ENCODE measurements around the gene TBRG1. TPM values are rescaled to one million over a fixed set of nuclear protein-coding genes. Genes with fewer than 3 reads are reported as not detected.

TBRG1 gene
- total RNA-seq, 2 experiments from 2014 or later, result 30.0 to 34.0 TPM

GRCh38 chr11:124635932-124636331, 13.3 kb downstream of the TBRG1 start:
- intact Hi-C loops (cut with micrococcal nuclease; ENCODE audit: unreplicated experiment), result no loop called here
- no peak for DNase-seq (ENCODE audit: low spot score)
- H3K9me2 ChIP-seq (ENCODE audit: insufficient read depth, low read length), result no peaks in the 10 kb centered on the region
- POLR2A ChIA-PET, result interaction anchor here (0.6 kb wide), 2 partner anchors 15 to 292 kb away, joined by 3 read pairs; no protein-coding TSS in a partner anchor
- H3K9me3 ChIP-seq (ENCODE audit: low read length), result no peaks in the 10 kb centered on the region
- H3K27ac ChIP-seq (ENCODE audit: low read depth, low read length, poor library complexity, severe bottlenecking), result no peak overlapping the region
- H3K4me1 ChIP-seq (ENCODE audit: insufficient read depth, low read length, poor library complexity, severe bottlenecking), result no peaks in the 10 kb centered on the region
- H4K20me1 ChIP-seq (ENCODE audit: insufficient read depth, low read length), result no peaks in the 10 kb centered on the region
- TSS peak; percentile 67 for BruUV-seq (replicated peaks)
- no peak overlapping the region for H2AFZ ChIP-seq (ENCODE audit: low read length)
- no peak overlapping the region for H3K4me3 ChIP-seq (ENCODE audit: low read depth, low read length, poor library complexity, severe bottlenecking)
- no peak for TF ChIP-seq EZH2phosphoT487 (IDR thresholded peaks at IDR 0.05; ENCODE audit: borderline replicate concordance, low read depth, low read length)
- TF ChIP-seq CTCF (conservative IDR thresholded peaks at IDR 0.05; ENCODE audit: low read length), result no peak
- no peaks in the 10 kb centered on the region for H3K79me2 ChIP-seq (ENCODE audit: insufficient read depth, low read depth, low read length)
- H3K4me2 ChIP-seq (ENCODE audit: low read length), result no peak overlapping the region
- CTCF ChIA-PET (ENCODE audit: unreplicated experiment), result no interaction called here
- peaks cover 91% of the 10 kb centered on the region for H3K36me3 ChIP-seq (ENCODE audit: insufficient read depth, low read length)

DNA sequence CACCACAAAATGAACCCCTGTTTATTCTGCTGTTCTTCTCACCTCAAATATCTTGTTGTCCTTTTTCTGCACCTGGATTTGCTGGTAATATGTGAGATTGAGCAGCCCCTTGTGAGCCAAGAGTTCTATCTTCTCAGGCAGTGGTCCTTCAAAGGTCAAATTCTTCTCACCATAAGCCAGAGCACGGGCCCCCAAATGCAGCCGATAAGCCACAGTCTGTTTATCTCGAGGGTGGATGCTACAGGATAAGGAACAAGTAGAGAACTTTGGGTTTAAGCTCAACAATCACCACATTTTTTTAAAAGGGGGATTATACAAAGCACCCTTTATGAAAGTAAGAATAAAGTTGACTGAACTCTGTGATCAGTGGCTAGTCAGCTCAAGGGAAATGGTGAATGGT, 15.8 kb downstream of the TBRG1 start:
- Histone ChIP-seq H3K9me2 (ENCODE audit: insufficient read depth, low read length) (no peaks in the 10 kb centered on the region), H3K79me2 (ENCODE audit: insufficient read depth, low read depth, low read length) (no peaks in the 10 kb centered on the region), H3K4me1 (ENCODE audit: insufficient read depth, low read length, poor library complexity, severe bottlenecking) (no peaks in the 10 kb centered on the region), H3K4me2 (ENCODE audit: low read length) (no peak overlapping the region), H3K4me3 (ENCODE audit: low read depth, low read length, poor library complexity, severe bottlenecking) (no peak overlapping the region), H3K9me3 (ENCODE audit: low read length) (no peaks in the 10 kb centered on the region), H3K27ac (ENCODE audit: low read depth, low read length, poor library complexity, severe bottlenecking) (no peak overlapping the region), H4K20me1 (ENCODE audit: insufficient read depth, low read length) (no peaks in the 10 kb centered on the region), H2AFZ (ENCODE audit: low read length) (no peak overlapping the region), H3K36me3 (ENCODE audit: insufficient read depth, low read length) (peaks cover 65% of the 10 kb centered on the region)
- TF ChIP-seq EZH2phosphoT487 (IDR thresholded peaks at IDR 0.05; ENCODE audit: borderline replicate concordance, low read depth, low read length) (no peak), CTCF (conservative IDR thresholded peaks at IDR 0.05; ENCODE audit: low read length) (no peak)
- no TSS peak for BruUV-seq (replicated peaks)
- ChIA-PET POLR2A (interaction anchor here (1.0 to 2.1 kb wide), 2 partner anchors 13 kb away, joined by 4 to 6 read pairs; no protein-coding TSS in a partner anchor), CTCF (ENCODE audit: unreplicated experiment) (no interaction called here)
- DNase-seq (ENCODE audit: low spot score), result no peak
- intact Hi-C loops (cut with micrococcal nuclease; ENCODE audit: unreplicated experiment), result no loop called here

DNA sequence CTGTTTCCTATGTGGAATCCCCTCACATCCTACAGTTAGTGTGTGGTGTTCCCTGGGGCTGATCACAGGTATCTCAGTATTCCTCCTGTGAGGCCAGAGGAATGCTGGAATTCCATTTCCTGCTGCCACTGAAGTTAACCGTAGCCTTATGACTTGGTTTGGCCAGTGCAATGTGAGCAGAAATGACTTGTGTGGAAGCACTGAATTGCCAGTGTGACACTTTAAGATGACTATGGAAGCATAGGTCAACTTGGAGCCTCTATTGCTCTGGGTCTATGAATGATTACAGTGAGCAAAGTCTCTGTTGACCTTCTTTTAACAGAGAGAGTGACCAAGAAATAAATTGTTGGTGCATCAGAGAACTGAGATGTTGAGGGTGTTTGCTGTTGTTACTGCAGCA, 16.5 kb downstream of the TBRG1 start:
- intact Hi-C loops (cut with micrococcal nuclease; ENCODE audit: unreplicated experiment), result no loop called here
- H3K79me2 ChIP-seq (ENCODE audit: insufficient read depth, low read depth, low read length), result no peaks in the 10 kb centered on the region
- no peaks in the 10 kb centered on the region for H3K4me1 ChIP-seq (ENCODE audit: insufficient read depth, low read length, poor library complexity, severe bottlenecking)
- no peaks in the 10 kb centered on the region for H3K9me3 ChIP-seq (ENCODE audit: low read length)
- H3K4me3 ChIP-seq (ENCODE audit: low read depth, low read length, poor library complexity, severe bottlenecking), result no peak overlapping the region
- ChIA-PET CTCF (ENCODE audit: unreplicated experiment) (no interaction called here), POLR2A (interaction anchor here (2.1 kb wide), 1 partner anchor 13 kb away, joined by 6 read pairs; no protein-coding TSS in a partner anchor)
- no peak for DNase-seq (ENCODE audit: low spot score)
- no peaks in the 10 kb centered on the region for H3K9me2 ChIP-seq (ENCODE audit: insufficient read depth, low read length)
- H4K20me1 ChIP-seq (ENCODE audit: insufficient read depth, low read length), result no peaks in the 10 kb centered on the region
- no peak overlapping the region for H3K4me2 ChIP-seq (ENCODE audit: low read length)
- no peak overlapping the region for H3K27ac ChIP-seq (ENCODE audit: low read depth, low read length, poor library complexity, severe bottlenecking)
- peaks cover 60% of the 10 kb centered on the region for H3K36me3 ChIP-seq (ENCODE audit: insufficient read depth, low read length)
- no peak for TF ChIP-seq EZH2phosphoT487 (IDR thresholded peaks at IDR 0.05; ENCODE audit: borderline replicate concordance, low read depth, low read length)
- TF ChIP-seq CTCF (conservative IDR thresholded peaks at IDR 0.05; ENCODE audit: low read length), result no peak
- BruUV-seq (replicated peaks), result no TSS peak
- H2AFZ ChIP-seq (ENCODE audit: low read length), result no peak overlapping the region
